ENCODE measurements around the gene MLYCD.

Gene MLYCD

GRCh38 chr16:83970430-83970815 is 71.5 kb downstream of the MLYCD start:
- DNase-seq (ENCODE audit: low spot score): no peak

- DNase-seq (ENCODE audit: low spot score): no peak
Observed at GRCh38 chr16:83971165-83972130, 72.5 kb downstream of the MLYCD start.

- DNase-seq (ENCODE audit: low spot score): no peak
Observed at GRCh38 chr16:83972256-83973008, 73.5 kb downstream of the MLYCD start.

GRCh38 chr16:83973077-83973476 is 74.2 kb downstream of the MLYCD start:
- no peak for DNase-seq (ENCODE audit: low spot score)

GRCh38 chr16:83973581-83974385 is 74.9 kb downstream of the MLYCD start:
- DNase-seq (ENCODE audit: low spot score): no peak

GRCh38 chr16:83974475-83974874 is 75.6 kb downstream of the MLYCD start:
- DNase-seq (ENCODE audit: low spot score): no peak

- no peak for DNase-seq (ENCODE audit: low spot score)
Observed at GRCh38 chr16:83975590-83976260, 76.8 kb downstream of the MLYCD start.
